GM11168 (cell line): ENCODE results near the gene CLEC12A.
"Not testable (repeated sequence)": the region's sequence is repeated elsewhere in the genome, so short reads cannot be mapped to it uniquely, and the experiment has no call there.

Source experiments
- in situ Hi-C: fragments of 300-500 bp; cut with MboI; formaldehyde crosslinking; loops from one replicate; pipeline ENCODE4 v1.12.0; 2022; ENCODE audit warnings: low sequenced_read_pairs; ENCODE audit not compliant: unreplicated experiment

The CLEC12A gene

GRCh38 chr12:9971181-9971580, at the start of gene CLEC12A:
Gene CLEC12A (plus strand): TSS chr12:9971409. CDS start chr12:9971597, 188 bp downstream.
- in situ Hi-C loops, result no loop called here

- in situ Hi-C loops, result loop anchor here (10.0 kb wide), 1 partner anchor 178 kb away; no protein-coding TSS in a partner anchor
These were observed 48.8 kb upstream of the CLEC12A start for GRCh38 chr12:9922429-9922828.

GRCh38 chr12:9925705-9926393, 45.4 kb upstream of the CLEC12A start:
- in situ Hi-C loops, result loop anchor here (10.0 kb wide), 1 partner anchor 181 kb away; no protein-coding TSS in a partner anchor

DNA sequence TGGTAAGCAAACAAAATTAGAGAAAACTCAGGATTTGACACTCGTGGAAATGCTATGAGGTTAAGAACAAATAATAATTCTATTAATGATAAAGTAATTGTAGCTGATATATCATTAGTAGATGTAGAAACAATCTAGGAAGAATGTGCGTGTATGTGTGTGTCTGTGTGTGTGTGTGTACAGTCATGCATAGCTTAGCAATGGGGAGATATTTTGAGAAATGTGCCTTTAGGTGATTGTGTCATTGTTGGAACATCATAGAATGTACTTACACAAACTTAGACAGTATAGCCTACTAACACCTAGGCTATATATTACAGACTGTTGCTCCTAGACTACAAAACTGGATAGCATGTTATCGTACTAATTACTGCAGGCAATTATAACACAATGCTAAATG, 44.3 kb upstream of the CLEC12A start:
- in situ Hi-C loops, result loop anchor here (10.0 kb wide), 1 partner anchor 182 kb away; no protein-coding TSS in a partner anchor

DNA sequence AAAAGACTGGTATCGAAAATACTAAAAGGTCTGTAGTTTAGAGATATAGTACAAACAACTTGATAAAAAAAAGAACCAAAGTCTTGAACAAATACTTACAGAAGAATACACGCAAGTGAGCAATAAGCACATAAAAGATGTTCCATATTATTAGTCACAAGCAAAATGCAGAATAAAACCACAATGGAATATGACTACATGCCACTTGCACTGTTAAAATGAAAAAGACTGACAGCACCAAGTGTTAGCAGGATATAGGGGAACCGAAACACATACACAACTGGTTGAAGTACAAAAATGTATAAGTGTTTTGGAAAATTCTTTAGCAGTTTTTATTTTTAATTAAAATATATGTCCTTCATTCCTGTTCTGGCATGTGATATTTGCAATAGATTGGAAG, 42.6 kb upstream of the CLEC12A start:
- in situ Hi-C loops, result loop anchor here (10.0 kb wide), 1 partner anchor 184 kb away; no protein-coding TSS in a partner anchor

GRCh38 chr12:9931245-9931644, 40.0 kb upstream of the CLEC12A start:
- in situ Hi-C loops, result loop anchor here (5.0 to 10.0 kb wide), 2 partner anchors 114 to 214 kb away; no protein-coding TSS in a partner anchor

DNA sequence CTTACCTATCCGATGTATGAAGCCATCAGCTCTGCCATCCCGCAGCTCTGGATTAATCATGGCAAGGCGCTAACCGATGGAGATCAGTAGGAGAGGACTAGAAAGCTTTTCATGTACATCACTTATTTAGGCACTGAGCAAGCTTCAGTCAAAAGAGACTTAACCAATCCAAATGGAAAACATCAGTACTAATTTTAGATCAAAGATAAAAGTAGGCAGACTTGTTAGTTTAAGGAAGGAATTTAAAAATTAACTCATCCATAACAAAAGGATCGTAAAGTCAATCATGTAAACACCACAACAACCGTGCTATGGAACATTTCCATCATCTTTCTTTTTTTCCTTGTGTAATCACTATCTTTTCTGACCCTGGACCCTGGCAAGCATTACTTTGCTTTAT, 38.9 kb upstream of the CLEC12A start, which contains the start of gene CLEC2A:
Gene CLEC2A (minus strand): TSS at position 101 of the 400 bp plus-strand sequence. CDS start 41 bp downstream, at position 60.
- in situ Hi-C loops, result loop anchor here (5.0 to 10.0 kb wide), 2 partner anchors 115 to 213 kb away; no protein-coding TSS in a partner anchor

DNA sequence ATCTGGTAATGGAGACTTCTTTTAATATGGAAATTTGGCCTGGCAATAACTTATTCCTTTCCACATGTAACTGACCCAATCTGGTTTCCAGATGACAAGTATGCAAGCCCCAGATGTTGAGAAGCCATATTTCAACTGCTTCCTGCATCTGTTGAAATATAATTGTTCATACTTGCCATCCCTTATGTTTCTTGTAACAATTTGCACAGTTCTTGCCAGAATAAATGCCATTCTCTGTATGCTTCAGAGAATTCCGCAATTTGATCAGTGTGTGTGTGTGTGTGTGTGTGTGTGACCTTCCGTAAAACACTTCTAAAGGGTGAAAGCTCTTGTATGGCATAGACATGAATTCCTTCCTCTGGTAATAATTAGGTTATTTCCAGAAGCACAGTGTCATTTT, 37.3 kb upstream of the CLEC12A start:
- in situ Hi-C loops, result loop anchor here (5.0 to 10.0 kb wide), 2 partner anchors 117 to 211 kb away; no protein-coding TSS in a partner anchor

DNA sequence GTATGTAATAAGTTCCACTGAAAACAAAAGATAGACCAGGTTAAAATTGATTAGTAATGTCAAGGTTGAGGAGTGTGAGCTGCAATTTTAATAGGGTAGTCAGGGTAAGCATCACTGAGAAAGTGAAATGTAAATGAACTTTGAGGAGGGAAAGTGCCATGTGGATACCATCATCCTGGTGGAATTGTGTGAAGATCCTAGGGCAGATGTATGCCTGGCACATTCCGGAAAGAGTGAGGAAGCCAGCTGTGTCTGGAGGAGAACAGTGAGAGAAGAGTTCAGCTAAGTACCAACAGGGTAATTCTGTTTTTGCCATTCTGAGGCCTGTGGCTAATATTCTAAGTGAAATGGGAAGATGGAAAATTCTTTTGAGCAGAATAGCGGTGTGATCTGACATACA, 36.2 kb upstream of the CLEC12A start:
- in situ Hi-C loops, result loop anchor here (10.0 kb wide), 1 partner anchor 210 kb away; no protein-coding TSS in a partner anchor

DNA sequence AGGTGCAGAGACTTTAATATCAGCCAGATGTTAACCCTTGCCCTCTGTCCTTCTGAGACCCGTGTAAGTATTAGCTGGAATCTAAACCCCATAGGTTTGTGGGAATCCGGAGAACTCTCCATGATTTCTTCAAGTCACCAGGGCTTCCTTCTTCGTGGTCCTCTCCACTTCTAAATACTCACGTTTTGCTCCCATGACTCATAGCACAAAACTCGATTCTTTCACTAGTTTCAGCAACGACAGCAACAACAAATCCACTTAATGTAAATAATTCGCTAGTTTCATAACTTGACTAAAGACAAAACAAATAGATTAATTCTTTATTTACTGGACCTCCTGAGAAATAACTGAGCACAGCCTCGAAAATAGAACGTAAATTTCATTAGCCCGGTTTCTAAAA, 34.6 kb upstream of the CLEC12A start:
- in situ Hi-C loops, result loop anchor here (10.0 kb wide), 1 partner anchor 208 kb away; no protein-coding TSS in a partner anchor

- in situ Hi-C loops, result no loop called here
These were observed 30.8 kb upstream of the CLEC12A start for GRCh38 chr12:9940375-9940774.

GRCh38 chr12:9941838-9942237, 29.4 kb upstream of the CLEC12A start:
- in situ Hi-C loops, result no loop called here

DNA sequence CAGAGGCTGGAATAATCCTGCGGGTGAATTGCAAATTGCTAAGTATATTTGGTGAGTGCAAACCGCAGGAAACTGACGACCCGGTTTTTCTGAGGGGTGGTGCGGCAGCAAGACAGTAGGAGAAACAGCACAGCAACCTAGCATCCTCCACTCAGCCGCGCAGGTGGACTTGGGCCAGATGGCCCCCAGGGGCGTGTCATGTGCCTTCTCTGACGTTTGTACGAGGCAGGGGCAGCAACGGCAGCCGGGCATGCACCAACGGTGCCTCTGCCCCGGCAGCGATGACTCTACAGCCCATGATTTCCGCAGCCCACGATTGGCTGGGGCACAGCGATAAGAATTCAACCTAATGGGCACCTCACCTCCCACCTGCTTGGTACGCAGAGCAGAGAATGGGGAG, 28.0 kb upstream of the CLEC12A start:
- in situ Hi-C loops, result no loop called here

DNA sequence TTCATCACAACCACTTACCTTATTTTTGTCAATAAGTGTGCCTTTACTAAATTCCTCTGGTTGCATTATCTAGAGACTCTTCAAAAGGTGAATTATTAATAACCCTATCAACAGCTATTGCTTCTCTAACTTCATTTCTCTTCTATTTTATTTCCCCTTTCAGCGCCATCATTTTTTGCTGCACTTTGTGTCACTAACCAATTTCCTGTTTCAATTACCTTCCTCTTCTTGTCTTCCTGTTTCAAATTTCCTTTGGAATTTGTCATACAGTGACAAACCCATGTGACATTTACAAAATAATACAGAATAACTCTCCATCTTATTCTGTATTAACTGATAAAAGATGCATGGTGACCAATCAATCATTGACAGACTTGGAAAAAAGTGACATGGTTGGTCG, 26.8 kb upstream of the CLEC12A start:
- in situ Hi-C loops, result no loop called here

DNA sequence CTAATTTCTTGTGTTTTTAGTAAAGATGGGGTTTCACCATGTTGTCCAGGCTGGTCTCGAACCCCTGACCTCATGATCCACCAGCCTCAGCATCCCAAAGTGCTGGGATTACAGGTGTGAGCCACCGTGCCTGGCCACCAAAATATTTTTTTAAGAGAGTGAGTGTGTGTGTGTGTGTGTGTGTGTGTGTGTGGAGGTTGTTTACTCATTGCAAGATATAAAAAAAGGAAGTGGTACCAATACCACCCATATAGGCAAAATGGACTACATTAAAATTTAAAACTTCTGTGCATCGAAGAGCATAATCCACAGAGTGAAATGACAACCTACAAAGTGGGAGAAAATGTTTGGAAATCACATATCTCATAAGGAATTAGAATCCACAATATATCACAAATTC, 23.5 kb upstream of the CLEC12A start:
- in situ Hi-C loops, result no loop called here

GRCh38 chr12:9948606-9949296, 22.5 kb upstream of the CLEC12A start:
- in situ Hi-C loops, result no loop called here

- in situ Hi-C loops, result no loop called here
These were observed 20.1 kb upstream of the CLEC12A start for GRCh38 chr12:9951026-9951675.

DNA sequence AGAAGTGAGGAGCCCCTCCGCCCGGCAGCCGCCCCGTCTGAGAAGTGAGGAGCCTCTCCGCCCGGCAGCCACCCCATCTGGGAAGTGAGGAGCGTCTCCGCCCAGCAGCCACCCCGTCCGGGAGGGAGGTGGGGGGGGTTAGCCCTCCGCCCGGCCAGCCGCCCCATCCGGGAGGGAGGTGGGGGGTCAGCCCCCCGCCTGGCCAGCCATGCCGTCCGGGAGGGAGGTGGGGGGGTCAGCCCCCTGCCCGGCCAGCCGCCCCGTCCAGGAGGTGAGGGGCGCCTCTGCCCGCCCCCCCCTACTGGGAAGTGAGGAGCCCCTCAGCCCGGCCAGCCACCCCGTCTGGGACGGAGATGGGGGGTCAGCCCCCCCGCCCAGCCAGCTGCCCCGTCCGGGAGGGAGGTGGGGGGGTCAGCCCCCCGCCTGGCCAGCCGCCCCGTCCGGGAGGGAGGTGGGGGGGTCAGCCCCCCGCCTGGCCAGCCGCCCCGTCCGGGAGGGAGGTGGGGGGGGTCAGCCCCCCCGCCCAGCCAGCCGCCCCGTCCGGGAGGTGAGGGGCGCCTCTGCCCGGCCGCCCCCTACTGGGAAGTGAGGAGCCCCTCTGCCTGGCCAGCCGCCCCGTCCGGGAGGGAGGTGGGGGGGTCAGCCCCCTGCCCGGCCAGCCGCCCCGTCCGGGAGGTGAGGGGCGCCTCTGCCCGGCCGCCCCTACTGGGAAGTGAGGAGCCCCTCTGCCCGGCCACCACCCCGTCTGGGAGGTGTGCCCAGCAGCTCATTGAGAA, 18.1 kb upstream of the CLEC12A start:
- in situ Hi-C loops, result not testable (repeated sequence)

DNA sequence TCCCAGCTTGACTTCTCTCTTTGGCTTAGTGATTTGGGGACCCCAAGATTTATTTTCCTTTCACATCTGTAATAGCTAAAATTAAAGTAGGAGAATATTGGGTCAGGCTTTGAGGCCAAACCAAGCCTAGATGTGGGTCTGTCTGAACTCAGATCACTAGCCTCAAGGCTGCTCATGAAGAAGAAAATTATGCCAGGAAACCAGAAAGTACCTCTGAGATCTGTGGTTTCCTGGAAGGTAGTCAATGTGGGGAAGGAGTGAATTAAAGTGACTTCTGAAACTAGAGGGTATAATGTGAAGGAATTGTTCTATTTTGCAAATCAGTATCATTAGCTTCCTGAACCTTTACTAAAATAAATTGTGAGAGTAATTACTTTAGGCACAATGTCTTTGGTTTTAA, 13.4 kb upstream of the CLEC12A start:
- in situ Hi-C loops, result no loop called here

DNA sequence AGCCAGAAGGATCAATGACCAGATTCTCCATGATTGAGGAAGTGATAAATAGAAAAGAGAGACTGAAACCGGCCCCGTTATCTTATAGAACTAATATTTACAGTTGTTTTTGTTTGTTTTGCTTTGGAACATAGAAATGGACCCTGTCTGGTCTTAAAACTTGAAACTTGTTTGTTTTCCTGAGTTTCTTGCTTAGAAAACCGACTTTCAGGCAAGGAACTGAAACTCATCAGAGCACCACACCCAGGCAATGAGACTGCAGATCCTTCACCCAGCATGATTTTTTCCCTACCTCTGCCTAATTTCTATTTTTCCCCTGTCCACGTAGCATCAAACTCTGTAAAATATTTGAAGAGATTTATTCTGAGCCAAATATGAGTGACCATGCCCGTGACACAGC, 10.6 kb upstream of the CLEC12A start:
- in situ Hi-C loops, result no loop called here
